ENCODE data around the gene ASCL4. TPM values are rescaled to one million over a fixed set of nuclear protein-coding genes. Genes with fewer than 3 reads are reported as not detected.

The ASCL4 gene
- total RNA-seq, 1 donor from 2014 or later: not detected

- DNase-seq (ENCODE audit: low read depth): no peak
- TF ChIP-seq, protein P1, sequence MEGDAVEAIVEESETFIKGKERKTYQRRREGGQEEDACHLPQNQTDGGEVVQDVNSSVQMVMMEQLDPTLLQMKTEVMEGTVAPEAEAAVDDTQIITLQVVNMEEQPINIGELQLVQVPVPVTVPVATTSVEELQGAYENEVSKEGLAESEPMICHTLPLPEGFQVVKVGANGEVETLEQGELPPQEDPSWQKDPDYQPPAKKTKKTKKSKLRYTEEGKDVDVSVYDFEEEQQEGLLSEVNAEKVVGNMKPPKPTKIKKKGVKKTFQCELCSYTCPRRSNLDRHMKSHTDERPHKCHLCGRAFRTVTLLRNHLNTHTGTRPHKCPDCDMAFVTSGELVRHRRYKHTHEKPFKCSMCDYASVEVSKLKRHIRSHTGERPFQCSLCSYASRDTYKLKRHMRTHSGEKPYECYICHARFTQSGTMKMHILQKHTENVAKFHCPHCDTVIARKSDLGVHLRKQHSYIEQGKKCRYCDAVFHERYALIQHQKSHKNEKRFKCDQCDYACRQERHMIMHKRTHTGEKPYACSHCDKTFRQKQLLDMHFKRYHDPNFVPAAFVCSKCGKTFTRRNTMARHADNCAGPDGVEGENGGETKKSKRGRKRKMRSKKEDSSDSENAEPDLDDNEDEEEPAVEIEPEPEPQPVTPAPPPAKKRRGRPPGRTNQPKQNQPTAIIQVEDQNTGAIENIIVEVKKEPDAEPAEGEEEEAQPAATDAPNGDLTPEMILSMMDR (IDR thresholded peaks at IDR 0.05; ENCODE audit: insufficient read depth, low read length, severe bottlenecking): no peak
- H3K27me3 ChIP-seq (ENCODE audit: control insufficient read depth, insufficient read depth, low read length): no peaks in the 10 kb centered on the region
- FAIRE-seq: no peak
- H3K4me3 ChIP-seq (ENCODE audit: low read depth, low read length): no peak overlapping the region
- no peaks in the 10 kb centered on the region for H3K36me3 ChIP-seq (ENCODE audit: control insufficient read depth, insufficient read depth, low read length)
Measured at GRCh38 chr12:107803092-107803491, 28.6 kb downstream of the ASCL4 start.

DNA sequence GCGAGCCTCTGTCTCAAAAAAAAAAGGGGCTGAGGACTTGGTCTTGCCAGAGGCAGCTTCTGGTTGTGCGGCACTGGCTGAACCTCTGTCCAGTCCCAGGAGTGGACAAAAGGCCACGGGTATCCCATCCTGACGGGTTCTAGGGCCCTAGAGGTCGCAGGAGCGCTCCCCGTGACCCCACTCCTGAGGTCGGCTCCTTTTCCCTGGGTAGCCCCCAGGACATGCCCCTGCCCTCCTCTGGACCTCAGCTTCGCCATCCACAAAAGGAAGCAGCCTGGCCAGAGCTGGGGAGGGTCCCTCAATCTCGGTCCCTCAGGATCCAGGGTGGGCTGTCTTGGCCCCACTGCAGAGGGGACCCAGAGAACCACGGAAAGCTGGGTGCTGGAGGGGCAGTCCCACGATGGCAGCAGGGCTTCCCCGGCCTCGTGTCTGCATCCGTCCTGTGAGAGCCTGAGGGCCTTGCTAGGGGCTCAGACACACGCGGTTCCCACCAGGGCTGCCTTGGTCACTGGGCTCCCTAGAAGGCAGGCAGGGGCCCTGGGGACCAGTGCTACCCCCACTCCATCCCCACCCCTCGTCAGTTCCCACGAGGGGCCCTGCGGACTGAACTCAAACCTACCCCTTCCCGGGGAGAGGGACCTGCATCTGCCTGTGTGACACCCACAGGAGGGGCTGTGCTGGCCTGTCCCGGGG is 31.1 kb downstream of the ASCL4 start:
- FAIRE-seq (no peak), DNase-seq (ENCODE audit: low read depth) (no peak)
- TF ChIP-seq, protein P1 (IDR thresholded peaks at IDR 0.05; ENCODE audit: insufficient read depth, low read length, severe bottlenecking): no peak

DNA sequence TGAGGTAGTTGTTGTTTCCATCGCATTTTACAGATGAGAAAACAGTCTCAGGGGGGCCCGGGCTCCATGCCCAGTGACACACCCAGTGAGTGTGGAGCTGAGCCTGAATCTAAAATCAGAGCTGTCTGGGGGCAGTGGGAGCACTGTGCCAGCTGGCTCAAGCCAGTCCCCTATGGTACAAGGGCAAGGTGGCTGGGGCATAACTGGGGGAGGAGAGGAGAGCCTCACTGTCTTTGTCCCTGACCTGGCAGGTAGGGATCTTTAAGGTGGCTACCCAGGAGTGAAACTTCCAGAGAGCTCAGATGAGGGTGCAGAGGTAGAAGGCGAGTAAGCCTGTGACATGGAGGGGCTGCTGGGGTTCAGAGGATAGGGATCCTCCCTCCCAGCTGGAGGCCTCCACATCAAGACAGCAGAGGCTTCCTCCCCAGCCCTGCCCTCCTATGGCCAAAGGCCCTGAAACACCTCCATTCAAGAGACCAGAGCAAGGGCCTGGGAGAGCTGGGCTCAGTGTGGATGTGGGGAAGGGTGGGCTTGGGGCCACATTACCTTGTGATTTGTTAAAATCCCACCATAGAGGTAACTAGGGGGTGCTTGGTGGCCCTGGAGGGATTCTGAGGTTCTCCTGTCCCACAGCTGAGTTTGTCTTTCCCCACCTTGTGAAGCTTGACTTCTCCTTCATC is 33.1 kb downstream of the ASCL4 start:
- FAIRE-seq (no peak), DNase-seq (ENCODE audit: low read depth) (no peak)
- Histone ChIP-seq H3K4me3 (ENCODE audit: low read depth, low read length) (no peak overlapping the region), H3K27me3 (ENCODE audit: control insufficient read depth, insufficient read depth, low read length) (no peaks in the 10 kb centered on the region), H3K36me3 (ENCODE audit: control insufficient read depth, insufficient read depth, low read length) (no peaks in the 10 kb centered on the region)
- TF ChIP-seq, protein P1 (IDR thresholded peaks at IDR 0.05; ENCODE audit: insufficient read depth, low read length, severe bottlenecking): no peak

More for the DNA sequence above, 31.1 kb downstream of the ASCL4 start:
- Histone ChIP-seq H3K27me3 (ENCODE audit: control insufficient read depth, insufficient read depth, low read length) (no peaks in the 10 kb centered on the region), H3K4me3 (ENCODE audit: low read depth, low read length) (no peak overlapping the region), H3K36me3 (ENCODE audit: control insufficient read depth, insufficient read depth, low read length) (no peaks in the 10 kb centered on the region)

- DNase-seq (ENCODE audit: low read depth) (no peak), FAIRE-seq (no peak)
- H3K27me3 ChIP-seq (ENCODE audit: control insufficient read depth, insufficient read depth, low read length): no peaks in the 10 kb centered on the region
- no peaks in the 10 kb centered on the region for H3K36me3 ChIP-seq (ENCODE audit: control insufficient read depth, insufficient read depth, low read length)
- H3K4me3 ChIP-seq (ENCODE audit: low read depth, low read length): no peak overlapping the region
- TF ChIP-seq, protein P1 (IDR thresholded peaks at IDR 0.05; ENCODE audit: insufficient read depth, low read length, severe bottlenecking): no peak
Measured at GRCh38 chr12:107817250-107817649, 42.7 kb downstream of the ASCL4 start.

GRCh38 chr12:107818984-107819383 is 44.5 kb downstream of the ASCL4 start:
- TF ChIP-seq, protein P1 (IDR thresholded peaks at IDR 0.05; ENCODE audit: insufficient read depth, low read length, severe bottlenecking): no peak
- H3K27me3 ChIP-seq (ENCODE audit: control insufficient read depth, insufficient read depth, low read length): no peaks in the 10 kb centered on the region
- no peak overlapping the region for H3K4me3 ChIP-seq (ENCODE audit: low read depth, low read length)
- no peak for FAIRE-seq
- no peaks in the 10 kb centered on the region for H3K36me3 ChIP-seq (ENCODE audit: control insufficient read depth, insufficient read depth, low read length)
- DNase-seq (ENCODE audit: low read depth): peak; percentile 7

Measured in bronchial epithelial cell (primary cell).